Femur (tissue), 1 donor: Measurements from ENCODE around the gene DCPS.
"Not testable (repeated sequence)": the region's sequence is repeated elsewhere in the genome, so short reads cannot be mapped to it uniquely, and the experiment has no call there.

ENCODE experiments used
- DNase-seq: peaks from one replicate; pipeline ENCODE4 v3.0.0-alpha.2; 2017

DCPS gene

DNA sequence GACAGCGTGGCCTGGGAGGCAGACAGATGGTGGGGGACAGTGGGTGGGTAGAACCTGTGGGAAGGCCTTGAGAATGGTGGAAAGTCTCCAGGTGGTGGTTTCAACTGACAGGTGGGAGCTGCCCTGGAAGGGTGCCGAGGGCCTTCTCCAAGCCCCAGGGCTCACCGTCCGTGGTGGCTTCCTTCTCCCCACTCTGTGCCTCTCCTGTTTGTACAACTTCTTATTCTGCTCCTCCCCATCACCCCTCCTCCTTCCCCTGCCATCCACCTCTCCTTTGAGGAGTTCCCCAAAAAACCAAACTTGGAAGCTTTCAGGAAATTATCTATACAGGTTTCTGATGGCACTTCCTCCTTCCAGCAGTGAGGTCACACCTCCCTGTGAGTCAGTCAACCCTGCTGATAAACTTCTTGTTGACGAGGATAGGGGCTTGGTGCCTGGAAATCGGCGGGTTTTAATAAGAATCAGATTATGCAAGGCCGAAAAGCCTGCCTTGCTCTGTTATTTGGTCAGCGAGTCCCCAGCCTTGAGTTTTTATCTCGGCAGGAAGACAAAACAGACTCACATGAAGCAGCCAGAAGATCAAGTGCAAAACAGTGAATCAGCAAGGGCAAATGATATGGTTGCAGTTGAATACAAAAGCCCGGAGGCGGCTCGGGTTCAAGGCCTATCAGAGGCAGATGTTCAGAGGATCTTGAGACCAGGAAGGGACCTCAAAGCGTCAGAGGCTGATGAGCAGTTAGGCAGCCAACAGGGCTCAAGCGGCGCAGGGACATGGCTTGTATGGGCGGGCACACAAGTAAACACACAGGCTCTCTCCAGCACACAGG, 42.1 kb downstream of the DCPS start:
- peak; percentile 13 for DNase-seq

DNA sequence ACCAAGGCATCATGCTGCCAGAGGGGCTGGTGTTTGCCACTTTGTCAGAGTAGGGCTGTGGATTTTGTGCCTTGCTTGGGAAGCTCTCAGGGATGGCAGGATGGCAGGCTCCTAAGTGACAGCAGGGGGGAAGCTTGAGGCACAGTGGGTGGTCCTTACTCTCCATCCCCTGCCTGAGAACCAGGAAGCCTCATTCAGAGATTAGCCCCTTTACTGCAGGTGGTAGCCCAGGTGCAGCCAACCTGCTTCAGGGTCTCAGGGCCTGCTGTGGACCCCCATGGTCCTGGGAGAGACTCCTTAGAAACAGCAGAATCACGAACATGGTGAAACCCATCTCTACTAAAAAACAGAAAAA, 42.7 kb downstream of the DCPS start:
- DNase-seq, result no peak

DNA sequence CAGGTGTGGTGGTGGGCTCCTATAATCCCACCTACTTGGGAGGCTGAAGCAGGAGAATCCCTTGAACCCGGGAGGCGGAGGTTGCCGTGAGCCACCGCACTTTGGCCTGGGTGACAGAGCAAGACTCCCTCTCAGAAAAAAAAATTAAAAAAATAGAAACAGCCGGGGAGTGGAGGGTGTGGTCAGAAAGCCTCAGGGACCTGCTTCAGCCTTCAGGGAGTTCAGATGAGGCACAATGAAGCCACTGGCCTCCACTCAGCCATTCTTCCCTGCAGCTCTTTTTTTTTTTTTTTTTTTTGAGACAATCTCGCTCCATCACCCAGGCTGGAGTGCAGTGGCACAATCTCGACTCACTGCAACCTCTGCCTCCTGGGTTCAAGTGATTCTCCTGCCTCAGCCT, 43.1 kb downstream of the DCPS start:
- not testable (repeated sequence) for DNase-seq

DNA sequence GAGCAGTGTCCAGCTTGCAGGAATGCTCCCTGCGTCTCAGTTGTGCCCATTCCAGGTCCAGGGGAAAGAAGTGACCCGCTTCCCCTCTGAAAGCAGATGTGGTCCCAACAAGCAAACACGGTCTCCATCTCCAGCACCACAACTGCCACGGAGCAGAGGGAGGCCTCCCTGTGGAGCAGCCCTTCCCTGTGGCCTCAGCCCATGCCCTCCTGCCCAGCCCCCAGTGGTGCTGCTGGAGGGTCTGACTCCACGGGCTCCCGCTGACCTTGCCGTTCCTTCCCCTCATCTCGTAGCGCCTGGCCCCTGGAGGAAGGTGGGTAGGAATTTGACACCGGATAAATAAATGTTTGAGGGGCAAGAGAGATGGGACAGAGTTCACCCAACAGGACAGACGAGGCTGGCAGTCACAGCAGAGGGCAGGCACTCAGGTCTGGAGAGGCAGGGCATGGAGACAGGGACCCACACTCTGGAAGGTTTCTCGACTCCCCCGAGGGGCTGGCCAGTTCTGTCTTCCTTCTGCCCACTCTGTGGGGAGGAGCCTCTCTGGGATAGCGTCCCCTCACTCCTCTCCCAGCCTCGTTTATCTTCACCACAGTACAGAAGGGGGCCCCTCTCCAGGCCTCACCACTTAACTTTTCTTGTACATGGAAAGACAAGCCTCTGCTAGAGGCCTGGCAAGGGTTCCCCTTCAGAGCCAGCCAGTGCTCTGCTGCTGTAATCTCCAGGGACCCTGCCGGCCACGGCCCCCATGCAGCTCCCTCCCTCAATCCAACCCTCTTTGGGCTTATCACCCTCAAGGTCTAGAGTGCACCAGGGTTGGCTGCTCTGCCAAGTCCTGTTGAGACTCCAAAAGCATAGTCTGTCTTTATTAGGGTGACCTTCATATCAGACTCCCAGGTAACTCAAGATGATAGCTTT, 44.1 kb downstream of the DCPS start:
- DNase-seq, result peak; percentile 19

DNA sequence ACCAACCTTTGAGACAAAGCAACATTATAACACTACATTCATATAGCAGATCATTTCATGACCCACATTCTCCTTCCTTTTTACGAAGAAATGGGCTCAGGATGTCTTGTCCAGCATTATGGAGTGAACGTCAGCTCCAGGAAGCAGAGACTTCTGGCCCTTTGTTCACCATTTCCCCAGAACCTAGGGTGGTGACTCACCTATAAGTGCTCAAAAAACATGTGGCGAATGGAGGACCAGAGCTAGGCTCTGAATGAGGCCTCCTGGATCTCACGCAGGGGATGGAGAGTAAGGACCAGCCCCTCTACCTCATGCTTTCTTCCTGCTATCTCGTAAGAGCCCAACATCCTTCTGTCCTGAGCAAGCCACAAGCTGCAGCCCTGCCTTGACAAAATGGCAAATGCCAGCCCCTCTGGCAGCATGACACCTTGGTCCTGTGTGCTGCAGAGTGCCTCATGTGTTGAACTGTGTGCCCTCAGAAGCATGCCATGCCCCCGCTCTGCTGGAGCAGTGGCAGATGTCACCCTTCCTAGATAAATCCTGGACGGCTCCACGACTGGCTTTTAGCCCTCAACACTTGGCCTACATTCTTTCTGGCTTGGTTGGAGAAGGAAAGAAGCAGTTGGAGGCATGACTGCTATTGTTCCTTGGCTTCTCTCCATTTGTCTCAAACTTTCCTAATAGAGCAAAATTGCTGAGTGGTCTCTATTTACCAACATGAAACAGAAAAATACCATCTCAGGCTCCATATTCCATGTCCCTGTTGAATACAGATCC, 45.1 kb downstream of the DCPS start:
- peak; percentile 76 for DNase-seq

DNA sequence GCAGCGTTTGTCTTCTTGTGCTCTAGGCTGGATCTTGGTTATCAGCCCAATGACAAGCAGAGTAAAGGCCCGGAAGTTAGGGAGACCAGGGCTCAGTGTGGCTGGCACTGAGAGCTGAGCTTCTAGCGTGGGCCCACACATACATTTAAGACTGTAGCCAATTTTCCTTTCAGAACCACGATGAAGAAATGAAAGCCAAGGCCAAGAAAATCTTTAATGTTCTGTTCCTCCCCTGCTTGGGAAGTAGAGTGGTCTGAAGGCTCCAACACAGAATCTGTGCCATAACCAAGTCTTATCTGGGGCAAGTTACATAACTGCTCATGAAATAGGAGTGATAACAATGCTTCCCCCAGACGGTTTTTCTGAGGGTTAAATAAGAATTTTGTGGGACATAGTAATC, 47.0 kb downstream of the DCPS start:
- no peak for DNase-seq

DNA sequence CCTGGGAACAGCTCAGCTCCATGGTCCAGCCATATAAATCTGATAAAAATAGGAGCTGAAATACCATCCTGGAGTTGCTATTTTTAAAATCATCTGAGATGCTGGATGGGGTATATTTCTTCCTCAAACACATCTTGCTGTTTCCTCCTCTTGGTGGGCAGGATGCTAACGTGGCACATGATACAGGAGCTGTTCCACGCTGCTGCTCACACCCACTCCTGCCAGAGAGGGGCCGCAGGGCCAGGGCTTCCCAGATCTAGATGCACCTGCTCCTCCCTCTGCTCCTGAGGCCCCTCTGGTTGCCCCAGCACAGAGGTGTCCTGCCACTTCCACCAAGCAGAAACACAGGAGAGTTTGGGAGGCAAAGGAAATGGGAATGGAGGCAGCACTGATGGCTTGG, 48.3 kb downstream of the DCPS start:
- DNase-seq, result no peak

DNA sequence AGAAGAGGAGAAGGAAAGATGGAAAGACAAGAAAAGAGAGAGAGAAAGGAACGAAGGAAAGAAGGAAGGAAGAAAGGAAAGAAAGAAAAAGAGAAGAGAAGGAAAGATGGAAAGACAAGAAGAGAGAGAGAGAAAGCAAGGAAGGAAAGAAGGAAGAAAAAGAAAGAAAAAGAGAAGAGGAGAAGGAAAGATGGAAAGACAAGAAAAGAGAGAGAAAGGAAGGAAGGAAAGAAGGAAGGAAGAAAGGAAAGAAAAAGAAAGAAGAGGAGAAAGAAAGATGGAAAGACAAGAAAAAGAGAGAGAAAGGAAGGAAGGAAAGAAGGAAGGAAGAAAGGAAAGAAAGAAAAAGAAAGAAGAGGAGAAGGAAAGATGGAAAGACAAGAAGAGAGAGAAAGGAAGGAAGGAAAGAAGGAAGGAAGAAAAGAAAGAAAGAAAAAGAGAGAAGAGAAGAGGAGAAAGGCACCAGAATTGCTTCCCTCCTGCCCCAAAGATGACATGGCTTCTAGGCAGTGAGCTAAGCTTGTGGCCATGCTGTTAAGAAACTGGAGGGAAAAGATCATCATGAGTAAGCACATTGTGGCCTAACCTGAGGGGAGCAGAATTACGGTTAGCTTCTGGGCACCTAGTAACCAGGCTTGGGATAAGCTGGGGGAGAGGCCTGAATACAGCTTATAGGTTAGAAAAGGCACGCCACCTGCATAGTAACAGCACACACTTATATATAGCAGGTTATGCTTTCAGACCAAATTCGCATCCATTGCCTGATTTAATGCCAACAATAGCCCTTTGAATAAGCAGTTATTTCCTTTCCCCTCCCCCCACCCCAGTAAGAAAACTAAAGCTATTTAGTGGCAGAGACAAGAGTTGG, 49.3 kb downstream of the DCPS start:
- DNase-seq, result peak; percentile 6

DNA sequence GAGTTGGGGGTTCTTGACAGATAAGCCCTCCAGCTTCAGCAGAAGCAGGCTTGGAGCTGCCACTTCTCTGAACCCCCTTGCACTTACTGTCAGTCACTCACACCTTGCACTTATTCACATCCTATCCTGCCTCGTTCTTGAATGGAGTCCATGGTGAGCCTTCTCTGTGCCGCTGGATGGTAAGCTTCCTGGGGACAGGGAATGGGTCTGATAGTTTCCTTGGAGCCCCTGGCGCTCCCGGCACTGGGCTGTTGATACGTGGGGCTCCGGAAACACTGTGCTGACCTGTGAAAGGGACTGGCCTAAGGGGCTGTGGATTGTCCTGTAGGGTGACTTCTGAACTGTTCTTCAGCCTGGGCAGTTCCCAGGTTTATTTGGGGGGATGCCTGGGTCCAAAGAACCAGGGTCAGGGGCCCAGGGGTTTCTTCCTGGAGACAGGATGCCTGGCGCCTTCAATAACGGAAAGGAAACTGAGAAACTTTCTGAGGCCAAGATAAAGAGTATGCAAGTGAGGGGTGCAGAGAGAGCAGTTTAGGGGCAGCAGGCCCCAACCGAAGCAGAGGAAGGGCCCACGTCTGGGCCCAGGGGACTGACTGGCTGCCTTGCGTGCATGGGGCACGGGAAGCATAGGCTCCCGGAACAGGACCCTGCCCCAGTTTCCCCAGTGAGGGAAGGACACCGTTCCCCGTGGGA, 50.9 kb downstream of the DCPS start:
- no peak for DNase-seq

DNA sequence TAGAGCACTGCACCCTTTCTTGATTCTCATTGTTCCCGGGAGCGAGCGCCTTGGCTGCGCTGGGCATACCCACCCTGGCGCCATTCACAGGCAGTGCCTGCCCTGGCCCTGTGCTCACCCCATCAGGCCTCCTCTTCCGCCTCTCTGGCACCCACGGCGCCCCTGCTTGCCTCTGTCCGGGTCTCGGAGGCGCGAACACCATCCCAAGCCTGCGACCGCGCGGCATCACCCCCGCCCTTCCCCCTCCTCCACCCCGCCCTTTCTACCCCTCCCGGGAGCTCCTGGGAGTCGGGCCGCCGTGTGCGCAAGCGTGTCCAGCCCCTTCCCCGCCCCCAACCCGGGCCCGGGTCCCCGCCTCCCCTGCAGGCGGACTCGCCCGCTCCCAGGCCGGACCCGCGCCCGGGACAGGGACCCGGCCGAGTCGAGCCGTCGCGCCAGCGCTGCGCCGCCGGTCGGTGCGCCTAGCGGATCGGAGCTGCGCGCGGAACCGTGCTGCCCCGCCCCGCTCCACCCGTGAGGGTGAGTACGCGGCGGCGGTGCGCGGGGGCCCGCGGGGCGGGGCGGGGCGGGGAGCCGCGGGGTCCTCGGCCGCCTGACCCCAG, 51.6 kb downstream of the DCPS start, which contains the start of gene ST3GAL4:
ST3GAL4 (plus strand) TSS at position 363 of the 602 bp plus-strand sequence. CDS start 50,470 bp downstream, outside the sequence.
- DNase-seq, result peak; percentile 94

DNA sequence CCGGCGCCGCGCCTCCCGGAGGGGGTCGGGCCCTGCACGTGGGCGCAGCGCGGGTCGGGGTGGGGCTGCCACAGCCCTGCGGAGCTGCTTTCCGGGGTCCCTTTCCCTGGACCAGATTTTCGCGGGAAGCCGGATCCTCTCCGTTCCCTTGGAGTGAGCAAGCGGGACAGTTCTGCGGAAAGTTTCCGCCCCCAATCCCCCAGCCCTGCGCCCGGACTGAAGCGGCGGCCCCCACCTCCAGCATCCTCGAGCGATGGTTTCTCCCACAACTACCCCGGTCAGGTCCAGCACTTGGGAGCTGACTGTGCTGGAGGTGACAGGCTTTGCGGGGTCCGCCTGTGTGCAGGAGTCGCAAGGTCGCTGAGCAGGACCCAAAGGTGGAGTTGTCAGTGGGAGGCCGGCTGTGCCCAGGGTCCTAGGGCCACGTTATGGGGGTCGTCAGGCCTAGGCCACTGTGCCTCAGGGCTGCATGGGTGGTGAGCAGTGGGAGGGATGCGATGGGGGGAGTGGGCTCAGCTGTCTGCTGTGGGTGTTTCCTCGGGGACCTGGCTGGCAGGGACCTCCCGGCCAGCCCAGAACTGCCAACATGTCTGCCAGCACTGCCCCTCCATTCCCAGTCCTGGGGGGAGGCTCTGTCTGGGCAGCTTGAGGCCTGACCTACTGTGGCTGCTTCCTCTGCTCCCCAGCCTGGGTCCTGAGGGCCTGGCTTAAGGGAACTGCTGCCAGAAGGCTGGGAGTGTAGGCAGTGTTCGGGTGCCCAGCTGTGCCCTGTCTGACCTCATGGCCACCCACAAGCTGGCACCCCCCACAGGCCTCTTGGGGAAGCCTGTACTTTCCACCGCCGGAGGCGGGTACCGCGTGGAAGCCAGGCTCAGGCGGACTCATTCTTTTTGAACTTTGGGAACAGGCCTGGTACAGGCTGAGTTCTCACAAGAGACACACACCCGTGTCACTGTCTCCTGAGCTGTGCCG, 52.4 kb downstream of the DCPS start:
- no peak for DNase-seq

DNA sequence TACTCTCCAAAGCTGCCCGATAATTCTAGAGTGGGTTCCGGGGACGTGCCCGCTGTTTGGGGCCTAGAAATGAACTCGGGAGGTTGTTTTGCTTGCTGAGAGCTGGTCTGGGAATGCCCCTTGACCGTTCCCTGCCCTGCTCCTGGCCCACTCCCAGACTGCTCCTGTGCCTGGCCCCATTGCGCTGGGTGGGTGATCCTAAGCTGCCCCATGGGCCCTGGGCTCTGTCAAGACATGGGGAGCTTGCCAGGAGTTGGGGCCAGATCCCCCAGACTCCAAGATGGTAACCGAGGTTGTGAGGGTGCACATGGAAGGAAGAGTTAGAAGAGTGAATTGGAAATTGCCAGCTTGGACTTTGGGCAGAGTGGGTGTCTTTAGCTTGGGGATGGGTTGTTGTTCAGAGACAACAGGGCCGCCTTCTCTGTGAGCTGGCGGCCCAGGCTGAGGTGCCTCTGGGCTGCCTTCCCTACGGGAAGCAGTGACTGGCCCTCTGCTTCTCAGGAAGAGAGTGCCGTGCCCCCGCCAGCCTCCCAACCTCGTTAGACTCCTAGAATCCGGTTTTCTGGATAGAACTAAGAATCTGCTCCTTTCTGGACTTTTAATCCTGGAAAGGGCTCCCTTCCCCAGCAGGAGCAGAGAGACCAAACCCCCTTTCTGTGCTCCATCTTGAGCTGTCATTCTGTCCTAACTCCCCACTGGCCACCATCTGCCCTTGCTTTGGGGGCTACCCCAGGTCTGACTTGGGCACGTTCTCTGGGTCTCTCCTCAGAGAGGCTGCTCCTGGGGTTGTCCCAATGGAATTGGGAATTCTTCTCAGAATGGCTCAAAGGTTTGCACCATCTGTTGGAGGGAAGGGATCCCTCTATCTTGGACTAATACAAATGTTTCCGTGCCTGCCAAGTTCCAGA, 53.4 kb downstream of the DCPS start:
- no peak for DNase-seq

DNA sequence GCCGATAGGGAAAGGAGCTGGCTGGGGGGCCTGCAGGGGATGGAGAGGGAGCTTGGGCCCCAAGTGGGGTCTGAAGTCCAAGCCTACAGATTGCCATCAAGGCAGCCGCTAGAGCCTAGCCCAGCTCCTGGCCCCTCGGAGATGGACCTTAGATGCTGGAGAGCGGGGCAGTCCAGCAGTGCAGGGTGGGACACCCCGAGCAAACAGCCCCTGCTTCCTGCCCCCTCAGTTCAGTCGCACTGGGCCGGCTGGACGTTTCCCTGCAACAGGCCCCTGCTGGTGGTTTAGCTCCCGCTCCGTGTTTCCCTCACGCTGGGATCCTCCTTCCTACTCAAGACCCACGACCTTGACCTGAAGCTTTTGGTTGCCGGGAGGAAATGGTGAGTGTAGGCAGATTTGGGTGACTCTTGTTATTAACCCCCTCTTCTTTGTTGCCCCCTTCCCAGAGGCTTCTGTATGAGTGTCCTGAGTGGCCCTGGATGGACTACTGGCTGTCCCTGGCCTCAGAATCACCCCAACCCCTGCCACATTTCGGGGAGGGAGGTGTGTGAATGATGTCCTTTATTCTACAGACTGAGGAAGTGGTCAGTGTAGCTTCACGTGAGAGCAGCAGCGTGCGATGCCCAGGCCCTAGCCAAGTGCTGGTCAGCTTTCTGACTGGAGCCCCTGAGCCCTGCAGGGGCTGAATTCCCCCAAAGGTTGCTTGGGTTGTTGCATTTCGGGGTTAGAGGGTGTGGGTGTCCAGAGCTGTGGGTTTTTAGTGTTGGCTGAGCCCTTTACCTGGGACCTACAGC, 54.3 kb downstream of the DCPS start:
- no peak for DNase-seq

DNA sequence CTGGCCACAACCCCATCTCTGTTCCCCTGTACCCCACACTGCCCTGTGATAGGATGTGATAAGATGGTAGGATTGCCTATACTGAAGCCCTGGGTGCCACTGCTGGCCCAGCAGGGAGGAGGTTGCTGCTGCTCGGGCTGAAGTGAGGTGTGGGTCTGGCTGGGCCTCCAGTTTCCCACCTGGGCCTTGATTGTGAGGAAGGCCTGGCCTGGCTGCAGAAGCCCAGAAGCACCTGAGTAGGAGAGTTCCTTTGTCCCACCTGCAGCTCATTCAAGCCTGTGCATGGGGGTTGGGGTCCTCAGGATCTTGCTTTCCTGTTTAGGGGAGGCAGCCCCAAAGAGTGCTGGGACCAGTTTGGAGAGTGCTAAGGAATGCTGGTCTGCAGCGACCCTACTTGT, 54.9 kb downstream of the DCPS start:
- DNase-seq, result no peak

DNA sequence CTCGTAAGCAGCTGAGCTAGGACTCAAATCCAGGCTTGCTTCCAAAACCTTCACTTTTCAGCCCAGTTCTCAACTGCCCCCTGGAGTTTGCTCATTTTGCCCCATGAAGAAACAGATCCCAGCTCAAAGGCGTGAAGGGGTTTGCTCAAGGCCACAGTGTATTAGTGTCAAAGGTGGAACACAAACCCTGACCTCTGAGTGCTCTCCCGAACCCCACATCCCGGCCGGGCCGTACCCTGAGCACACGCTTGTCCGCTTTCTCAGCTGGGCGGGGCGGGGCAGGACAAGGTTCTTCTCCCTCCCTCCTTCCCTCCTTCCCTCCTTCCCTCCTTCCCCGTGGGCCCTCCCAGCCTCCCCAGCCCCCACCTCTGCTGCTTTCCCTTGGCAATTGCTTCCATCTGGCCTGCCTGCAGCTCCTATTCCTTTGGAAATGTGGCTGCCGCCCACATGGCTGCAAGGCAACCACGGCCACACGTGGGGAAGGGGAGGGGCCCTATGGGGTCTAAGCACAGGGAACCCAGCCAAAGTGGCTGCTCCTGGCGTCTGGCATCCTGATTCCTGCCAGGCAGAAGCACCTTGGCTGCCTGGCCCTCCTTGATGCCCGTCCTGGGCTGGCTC, 55.7 kb downstream of the DCPS start:
- DNase-seq, result peak; percentile 90

DNA sequence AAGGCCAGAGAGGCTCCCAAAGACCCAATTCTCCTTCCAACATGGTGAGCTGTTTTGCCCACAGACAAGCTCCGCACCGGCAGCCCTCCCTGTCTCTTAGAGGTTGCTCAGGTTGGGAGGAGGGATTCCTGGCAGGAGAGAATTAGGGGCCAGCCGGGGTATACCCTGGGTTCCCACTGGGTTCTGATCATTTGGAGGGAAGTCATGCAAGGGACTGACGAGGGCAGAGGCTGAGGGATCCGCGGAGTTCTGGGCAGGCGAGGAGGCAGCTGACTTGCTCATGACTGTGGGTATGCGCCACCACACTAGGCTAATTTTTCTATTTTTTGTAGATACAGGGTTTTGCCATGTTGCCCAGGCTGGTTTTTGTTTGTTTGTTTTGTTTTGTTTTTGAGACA, 56.2 kb downstream of the DCPS start:
- DNase-seq, result no peak

DNA sequence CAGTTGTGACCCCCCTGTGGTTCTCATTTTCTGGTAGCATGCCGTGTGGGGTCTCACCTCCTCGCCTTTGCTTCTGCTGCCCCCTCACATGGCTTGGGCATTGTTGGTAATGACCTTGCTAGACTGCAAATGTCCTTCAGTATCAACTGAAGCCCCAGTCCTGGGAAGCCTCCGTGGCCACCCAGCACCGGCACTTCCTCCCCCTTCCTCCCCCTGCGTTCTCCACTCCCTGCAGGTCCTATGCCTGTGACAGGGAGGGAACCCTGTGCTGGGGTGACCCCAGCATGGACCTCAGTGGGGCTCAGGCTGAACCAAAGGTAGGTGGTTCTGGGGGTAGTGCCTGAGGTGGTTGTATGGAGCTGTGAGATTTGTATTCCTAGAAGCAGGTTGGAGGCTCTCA, 57.5 kb downstream of the DCPS start:
- DNase-seq, result no peak
